B cell (primary cell): ENCODE results near the gene ECE1. TPM values are rescaled to one million over a fixed set of nuclear protein-coding genes. Genes with fewer than 3 reads are reported as not detected.

Experiments
- ATAC-seq: fragments of 200-7000 bp; cut with Tn5 transposase; one replicate; pipeline ENCODE4 v1.10.0; 2021; ENCODE audit warnings: low read depth, mild to moderate bottlenecking, moderate number of reproducible peaks, moderate library complexity
- CTCF ChIA-PET: fragments of 350-600 bp; sonication (Branson Sonifier 250); formaldehyde crosslinking; loops from one replicate; lab custom pipeline; 2021; ENCODE audit warnings: antibody characterized with exemption, inconsistent platforms; lab: Charles Lee
- POLR2A ChIA-PET: fragments of 350-600 bp; sonication (Branson Sonifier 250); formaldehyde crosslinking; loops from one replicate; lab custom pipeline; 2021; ENCODE audit warnings: antibody characterized with exemption; lab: Charles Lee
- DNase-seq: peaks from one replicate; pipeline ENCODE4 v3.0.0; 2013
- H2AFZ ChIP-seq: 2 replicates; pipeline ENCODE4 v1.6.1; 2012; ENCODE audit warnings: mild to moderate bottlenecking, low read depth, low read length; ENCODE audit not compliant: insufficient read depth, poor library complexity, severe bottlenecking
- H3K27ac ChIP-seq, 2 donors: 1 replicate in 1 of 2; 2 replicates in 1 of 2; pipeline ENCODE4 v1.5.1; 2012 to 2013; ENCODE audit warnings: low read length in 2 of 2, mild to moderate bottlenecking in 2 of 2, moderate library complexity in 1 of 2
- H3K27me3 ChIP-seq, 4 experiments: fragments of 200-600 bp in 1 of 4; sonication (generic) in 1 of 4; replicated peaks in 1 of 4; 1 replicate in 2 of 4; 2 replicates in 2 of 4; pipeline versions ENCODE4 v1.6.1 to v1.7.0; 2013 to 2016; ENCODE audit warnings: low read length in 3 of 4, mild to moderate bottlenecking in 2 of 4, mixed read lengths in 1 of 4, moderate library complexity in 1 of 4; ENCODE audit not compliant: insufficient read depth in 4 of 4, control insufficient read depth in 3 of 4; ENCODE audit errors: control extremely low read depth in 1 of 4
- H3K36me3 ChIP-seq, 2 experiments: replicated peaks in 1 of 2; 1 replicate in 1 of 2; 2 replicates in 1 of 2; pipeline versions ENCODE4 v1.6.1 to v1.7.1; 2013; ENCODE audit warnings: low read length in 1 of 2; ENCODE audit not compliant: insufficient read depth in 2 of 2, control insufficient read depth in 1 of 2; ENCODE audit errors: control extremely low read depth in 1 of 2, extremely low read depth in 1 of 2
- H3K4me1 ChIP-seq, 2 donors: fragments of 200-600 bp in 1 of 2; sonication (generic) in 1 of 2; 1 replicate in 1 of 2; 2 replicates in 1 of 2; pipeline versions ENCODE4 v1.5.1 to v1.6.1; 2013 to 2017; ENCODE audit warnings: low read length in 2 of 2; ENCODE audit not compliant: control insufficient read depth in 2 of 2, insufficient read depth in 2 of 2
- H3K4me2 ChIP-seq: replicated peaks from 2 replicates; pipeline ENCODE3; 2012; ENCODE audit warnings: mild to moderate bottlenecking, low read depth, low read length; ENCODE audit not compliant: poor library complexity, severe bottlenecking
- H3K4me3 ChIP-seq, 5 experiments: fragments of 200-600 bp in 1 of 5; sonication (generic) in 1 of 5; 1 replicate in 3 of 5; 2 replicates in 2 of 5; pipeline versions ENCODE4 v1.5.1 to v1.7.0; 2011 to 2016; ENCODE audit warnings: low read length in 4 of 5, mild to moderate bottlenecking in 4 of 5, low read depth in 2 of 5, control low read depth in 1 of 5, moderate library complexity in 1 of 5; ENCODE audit not compliant: insufficient read depth in 1 of 5; ENCODE audit errors: control extremely low read depth in 1 of 5, extremely low read depth in 1 of 5
- H3K79me2 ChIP-seq: fragments of 200-600 bp; sonication (generic); one replicate; pipeline ENCODE4 v1.6.0; 2016; ENCODE audit warnings: low read length; ENCODE audit not compliant: control insufficient read depth, insufficient read depth
- H3K9ac ChIP-seq: fragments of 200-600 bp; sonication (generic); 2 replicates; pipeline ENCODE4 v1.6.1; 2017; ENCODE audit warnings: mild to moderate bottlenecking, low read length, moderate library complexity
- H3K9me3 ChIP-seq, 3 donors: one replicate each; pipeline versions ENCODE4 v1.6.1 to v1.7.1; 2013; ENCODE audit warnings: low read length in 2 of 3; ENCODE audit not compliant: control insufficient read depth in 2 of 3, insufficient read depth in 1 of 3; ENCODE audit errors: control extremely low read depth in 1 of 3
- H4K20me1 ChIP-seq: 2 replicates; pipeline ENCODE4 v1.6.0; 2012; ENCODE audit warnings: mild to moderate bottlenecking, low read length; ENCODE audit not compliant: insufficient read depth, control insufficient read depth, poor library complexity, severe bottlenecking
- H3K27ac Mint-ChIP-seq: one replicate; pipeline ENCODE4 v1.8.0; 2021; ENCODE audit warnings: mixed read lengths
- H3K27me3 Mint-ChIP-seq: one replicate; pipeline ENCODE4 v1.8.0; 2021; ENCODE audit warnings: mixed read lengths
- H3K4me1 Mint-ChIP-seq: one replicate; pipeline ENCODE4 v1.8.0; 2021; ENCODE audit warnings: mixed read lengths
- H3K4me3 Mint-ChIP-seq: one replicate; pipeline ENCODE4 v1.8.0; 2021; ENCODE audit warnings: mixed read lengths
- H3K9me3 Mint-ChIP-seq: one replicate; pipeline ENCODE4 v1.8.0; 2022; ENCODE audit warnings: mixed read lengths; ENCODE audit not compliant: insufficient read depth
- EZH2 ChIP-seq: IDR thresholded peaks from 2 replicates; pipeline ENCODE4 v1.6.1; 2012; ENCODE audit warnings: borderline replicate concordance, low read depth, mild to moderate bottlenecking, moderate library complexity, low read length; ENCODE audit not compliant: insufficient read depth, poor library complexity, severe bottlenecking
- WGBS: methylation state at CpG from one replicate; pipeline ENCODE4 v1.1.5; 2013; ENCODE audit warnings: missing lambda C conversion rate; ENCODE audit not compliant: insufficient coverage; 5-methylcytosine and 5-hydroxymethylcytosine counted together
- intact Hi-C: fragments of 100-400 bp; cut with micrococcal nuclease; formaldehyde crosslinking; loops from one replicate; pipeline ENCODE4 v1.10.0; 2022
- polyA plus RNA-seq: library from polyadenylated mRNA; depleted of rRNA; stranded (reverse); fragments of >200 nt; gene quantifications from 2 replicates; pipeline ENCODE4 v1.2.3, GENCODE V29; 2012
- total RNA-seq, 2 donors: library from RNA; stranded (reverse); fragments of 120-200 nt in 1 of 2; gene quantifications; 1 replicate in 1 of 2; 2 replicates in 1 of 2; pipeline versions ENCODE4 v1.2.3 to v1.2.4, GENCODE V29; 2013 to 2022
- TF ChIP-seq, protein P1 (sequence below): fragments of 200-600 bp; IDR thresholded peaks from one replicate; pipeline ENCODE4 v1.8.0; 2022; ENCODE audit warnings: antibody characterized with exemption, mild to moderate bottlenecking

ECE1 gene
- total and polyA plus RNA-seq, 2 donors (not counting 1 experiment from before 2014, with no cell fraction given), result 46.7 to 133 TPM

DNA sequence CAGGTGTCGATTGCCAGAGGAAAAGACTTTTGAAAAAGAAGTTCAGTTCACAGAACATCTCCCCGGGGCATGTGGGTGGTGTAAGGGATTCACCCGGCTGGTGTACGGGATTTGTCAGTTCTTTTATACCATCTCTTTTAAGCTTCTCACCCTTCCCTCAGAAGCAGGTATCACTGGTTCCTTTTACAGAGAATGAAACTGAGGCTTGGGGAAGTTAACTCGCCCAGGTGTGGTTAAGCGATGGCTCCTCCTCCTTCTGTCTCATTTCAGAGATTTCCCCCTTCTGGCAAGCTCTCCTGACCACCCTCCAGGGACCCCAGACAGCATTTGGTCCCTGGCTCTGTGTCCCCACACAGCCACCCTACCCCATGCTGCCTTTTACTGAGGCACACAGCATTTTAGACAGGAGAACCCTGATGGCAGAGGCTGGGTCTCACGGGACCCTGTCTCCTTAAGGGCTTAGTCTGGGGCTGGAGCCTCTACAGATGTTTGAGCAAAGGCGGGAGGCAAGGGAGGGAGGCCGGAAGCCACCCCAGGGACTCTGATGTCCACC, 2.8 kb upstream of the ECE1 start:
- Histone ChIP-seq H4K20me1 (peaks cover 10% of the 10 kb centered on the region), H3K27ac (peak overlapping the region; percentile 96 to 99), H3K36me3 (no peaks in the 10 kb centered on the region), H3K9me3 (no peaks in the 10 kb centered on the region), H3K4me2 (peak overlapping the region; percentile 94), H2AFZ (no peak overlapping the region), H3K4me3 (peak overlapping the region; percentile 48 to 75 (median 61)), H3K79me2 (peaks cover 52% of the 10 kb centered on the region), H3K27me3 (no peaks in the 10 kb centered on the region), H3K4me1 (peaks cover 77 to 90% of the 10 kb centered on the region in 2 donors), H3K9ac (peak overlapping the region; percentile 77)
- ATAC-seq, result peak; percentile 29
- intact Hi-C loops, result loop anchor here (5.0 to 10.0 kb wide), 2 partner anchors 506 to 732 kb away; partner anchors contain the start of gene HP1BP3
- Mint-ChIP-seq H3K9me3 (no peaks in the 10 kb centered on the region), H3K27me3 (no peaks in the 10 kb centered on the region), H3K27ac (peak overlapping the region; percentile 95), H3K4me1 (peaks cover 85% of the 10 kb centered on the region), H3K4me3 (peak overlapping the region; percentile 87)
- peak; percentile 93 for DNase-seq
- WGBS, result 17% methylated on average over 5 of the region's 9 CpGs
- TF ChIP-seq, protein P1, sequence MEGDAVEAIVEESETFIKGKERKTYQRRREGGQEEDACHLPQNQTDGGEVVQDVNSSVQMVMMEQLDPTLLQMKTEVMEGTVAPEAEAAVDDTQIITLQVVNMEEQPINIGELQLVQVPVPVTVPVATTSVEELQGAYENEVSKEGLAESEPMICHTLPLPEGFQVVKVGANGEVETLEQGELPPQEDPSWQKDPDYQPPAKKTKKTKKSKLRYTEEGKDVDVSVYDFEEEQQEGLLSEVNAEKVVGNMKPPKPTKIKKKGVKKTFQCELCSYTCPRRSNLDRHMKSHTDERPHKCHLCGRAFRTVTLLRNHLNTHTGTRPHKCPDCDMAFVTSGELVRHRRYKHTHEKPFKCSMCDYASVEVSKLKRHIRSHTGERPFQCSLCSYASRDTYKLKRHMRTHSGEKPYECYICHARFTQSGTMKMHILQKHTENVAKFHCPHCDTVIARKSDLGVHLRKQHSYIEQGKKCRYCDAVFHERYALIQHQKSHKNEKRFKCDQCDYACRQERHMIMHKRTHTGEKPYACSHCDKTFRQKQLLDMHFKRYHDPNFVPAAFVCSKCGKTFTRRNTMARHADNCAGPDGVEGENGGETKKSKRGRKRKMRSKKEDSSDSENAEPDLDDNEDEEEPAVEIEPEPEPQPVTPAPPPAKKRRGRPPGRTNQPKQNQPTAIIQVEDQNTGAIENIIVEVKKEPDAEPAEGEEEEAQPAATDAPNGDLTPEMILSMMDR, result no peak
- TF ChIP-seq EZH2, result no peak
- ChIA-PET POLR2A (interaction anchor here (0.6 to 4.5 kb wide), 7 partner anchors 9 to 52 kb away, joined by 3 to 40 read pairs (median 17); no protein-coding TSS in a partner anchor), CTCF (interaction anchor here (0.7 to 11.3 kb wide), 12 partner anchors 14 to 747 kb away, joined by 3 to 92 read pairs (median 6); no protein-coding TSS in a partner anchor)

DNA sequence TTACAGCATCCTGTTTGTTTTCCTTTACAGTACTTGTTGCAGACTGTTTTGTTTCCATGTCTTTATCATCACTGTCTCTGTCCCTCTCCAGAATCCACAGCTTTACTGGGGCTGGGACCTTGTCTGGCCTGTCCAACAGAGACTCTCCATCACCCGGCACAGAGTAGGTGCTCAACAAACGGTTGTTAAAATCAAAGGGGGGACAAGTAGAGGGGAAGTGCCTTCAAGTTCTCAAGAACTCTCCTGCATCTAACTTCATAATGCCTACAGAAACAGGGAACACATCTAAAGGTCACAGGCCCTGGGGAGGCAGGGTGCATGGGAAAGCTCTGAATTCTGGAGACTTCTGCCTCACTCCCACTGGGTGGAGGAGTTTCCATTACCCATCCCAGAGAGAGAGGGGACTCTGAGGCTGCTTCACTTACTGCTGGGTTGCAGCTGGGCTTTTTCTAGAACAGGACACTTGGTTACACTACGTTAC, 2.3 kb upstream of the ECE1 start:
- peak overlapping the region; percentile 96 to 99 for H3K27ac ChIP-seq
- TF ChIP-seq EZH2, result no peak
- TF ChIP-seq, protein P1, result no peak
- H3K9ac ChIP-seq, result peak overlapping the region; percentile 77
- no peaks in the 10 kb centered on the region for H3K9me3 ChIP-seq
- Mint-ChIP-seq H3K4me1 (peaks cover 83% of the 10 kb centered on the region), H3K27ac (peak overlapping the region; percentile 95), H3K27me3 (no peaks in the 10 kb centered on the region), H3K4me3 (peak overlapping the region; percentile 87), H3K9me3 (no peaks in the 10 kb centered on the region)
- no peaks in the 10 kb centered on the region for H3K36me3 ChIP-seq
- intact Hi-C loops, result loop anchor here (5.0 to 10.0 kb wide), 2 partner anchors 505 to 732 kb away; partner anchors contain the start of gene HP1BP3
- WGBS, result 0% methylated on average over 1 of the region's 3 CpGs
- POLR2A ChIA-PET, result interaction anchor here (0.8 to 4.5 kb wide), 6 partner anchors 22 to 53 kb away, joined by 3 to 40 read pairs (median 18); no protein-coding TSS in a partner anchor
- H3K4me2 ChIP-seq, result peak overlapping the region; percentile 94
- peaks cover 47% of the 10 kb centered on the region for H3K79me2 ChIP-seq
- CTCF ChIA-PET, result interaction anchor here (0.7 to 11.3 kb wide), 12 partner anchors 13 to 747 kb away, joined by 3 to 92 read pairs (median 4); no protein-coding TSS in a partner anchor
- H4K20me1 ChIP-seq, result peaks cover 10% of the 10 kb centered on the region
- DNase-seq (no peak), ATAC-seq (no peak)
- no peaks in the 10 kb centered on the region for H3K27me3 ChIP-seq
- H3K4me1 ChIP-seq, result peaks cover 74 to 88% of the 10 kb centered on the region in 2 donors
- peak overlapping the region in 4 of 5 experiments; percentile 12 to 75 (median 54) for H3K4me3 ChIP-seq
- no peak overlapping the region for H2AFZ ChIP-seq
